Measurements from ENCODE around the gene IMPA2.
A peak's percentile ranks its signal among the peaks of the same experiment; 100 is the strongest.
"Not testable (repeated sequence)": the region's sequence is repeated elsewhere in the genome, so short reads cannot be mapped to it uniquely, and the experiment has no call there.

The IMPA2 gene

GRCh38 chr18:11962597-11962996, 18.7 kb upstream of the IMPA2 start:
- ATAC-seq (ENCODE audit: low read depth) (peak; percentile 51; the same call in 1 of the 3 replicates), DNase-seq (ENCODE audit: low spot score) (no peak)
- Histone ChIP-seq H3K4me1 (ENCODE audit: insufficient read depth, poor library complexity, severe bottlenecking) (peaks cover 9% of the 10 kb centered on the region), H3K27ac (ENCODE audit: poor library complexity, severe bottlenecking) (peak overlapping the region; percentile 5), H3K9me3 (ENCODE audit: severe bottlenecking) (peaks cover 2% of the 10 kb centered on the region), H3K4me3 (ENCODE audit: severe bottlenecking) (no peak overlapping the region), H3K36me3 (ENCODE audit: low read depth) (no peaks in the 10 kb centered on the region), H3K27me3 (ENCODE audit: insufficient read depth, poor library complexity, severe bottlenecking) (no peaks in the 10 kb centered on the region)
- no peak for TF ChIP-seq CTCF (IDR thresholded peaks at IDR 0.05; ENCODE audit: poor library complexity, severe bottlenecking)

- no peak for TF ChIP-seq CTCF (IDR thresholded peaks at IDR 0.05; ENCODE audit: poor library complexity, severe bottlenecking)
- H3K4me1 ChIP-seq (ENCODE audit: insufficient read depth, poor library complexity, severe bottlenecking): peaks cover 9% of the 10 kb centered on the region
- no peaks in the 10 kb centered on the region for H3K9me3 ChIP-seq (ENCODE audit: severe bottlenecking)
- H3K36me3 ChIP-seq (ENCODE audit: low read depth): no peaks in the 10 kb centered on the region
- no peaks in the 10 kb centered on the region for H3K27me3 ChIP-seq (ENCODE audit: insufficient read depth, poor library complexity, severe bottlenecking)
- H3K27ac ChIP-seq (ENCODE audit: poor library complexity, severe bottlenecking): no peak overlapping the region
- DNase-seq (ENCODE audit: low spot score): no peak
- ATAC-seq (ENCODE audit: low read depth): no peak
- no peak overlapping the region for H3K4me3 ChIP-seq (ENCODE audit: severe bottlenecking)
These were observed 17.3 kb upstream of the IMPA2 start for GRCh38 chr18:11963991-11964484.

- no peak for DNase-seq (ENCODE audit: low spot score)
These were observed 11.1 kb upstream of the IMPA2 start for GRCh38 chr18:11969904-11970835.

GRCh38 chr18:11970836-11971226, 10.5 kb upstream of the IMPA2 start:
- H3K27me3 ChIP-seq (ENCODE audit: insufficient read depth, poor library complexity, severe bottlenecking); H3K9me3 ChIP-seq (ENCODE audit: severe bottlenecking); ATAC-seq (ENCODE audit: low read depth); H3K4me1 ChIP-seq (ENCODE audit: insufficient read depth, poor library complexity, severe bottlenecking); H3K4me3 ChIP-seq (ENCODE audit: severe bottlenecking); H3K36me3 ChIP-seq (ENCODE audit: low read depth); H3K27ac ChIP-seq (ENCODE audit: poor library complexity, severe bottlenecking); DNase-seq (ENCODE audit: low spot score): not testable (repeated sequence)

More at GRCh38 chr18:11969904-11970835, 11.1 kb upstream of the IMPA2 start:
- no peaks in the 10 kb centered on the region for H3K4me1 ChIP-seq (ENCODE audit: insufficient read depth, poor library complexity, severe bottlenecking)
- H3K27me3 ChIP-seq (ENCODE audit: insufficient read depth, poor library complexity, severe bottlenecking): no peaks in the 10 kb centered on the region
- no peak overlapping the region for H3K4me3 ChIP-seq (ENCODE audit: severe bottlenecking)
- TF ChIP-seq CTCF (IDR thresholded peaks at IDR 0.05; ENCODE audit: poor library complexity, severe bottlenecking): no peak
- H3K36me3 ChIP-seq (ENCODE audit: low read depth): no peaks in the 10 kb centered on the region
- no peak overlapping the region for H3K27ac ChIP-seq (ENCODE audit: poor library complexity, severe bottlenecking)
- no peak for ATAC-seq (ENCODE audit: low read depth)
- no peaks in the 10 kb centered on the region for H3K9me3 ChIP-seq (ENCODE audit: severe bottlenecking)

GRCh38 chr18:11972371-11973174, 8.7 kb upstream of the IMPA2 start:
- Histone ChIP-seq H3K27me3 (ENCODE audit: insufficient read depth, poor library complexity, severe bottlenecking) (no peaks in the 10 kb centered on the region), H3K4me1 (ENCODE audit: insufficient read depth, poor library complexity, severe bottlenecking) (no peaks in the 10 kb centered on the region), H3K36me3 (ENCODE audit: low read depth) (no peaks in the 10 kb centered on the region), H3K9me3 (ENCODE audit: severe bottlenecking) (no peaks in the 10 kb centered on the region), H3K4me3 (ENCODE audit: severe bottlenecking) (no peak overlapping the region), H3K27ac (ENCODE audit: poor library complexity, severe bottlenecking) (no peak overlapping the region)
- no peak for TF ChIP-seq CTCF (IDR thresholded peaks at IDR 0.05; ENCODE audit: poor library complexity, severe bottlenecking)
- ATAC-seq (ENCODE audit: low read depth): no peak
- DNase-seq (ENCODE audit: low spot score): no peak

Data from RWPE2 (cell line).